ENCODE results near the gene MSRB3. TPM values are rescaled to one million over a fixed set of nuclear protein-coding genes. Genes with fewer than 3 reads are reported as not detected.
"Not testable (repeated sequence)": the region's sequence is repeated elsewhere in the genome, so short reads cannot be mapped to it uniquely, and the experiment has no call there.

Gene MSRB3
- total RNA-seq, 1 experiment from 2014 or later, result 45.4 TPM

- in situ Hi-C loops (cut with HindIII; ENCODE audit: low pct_unique_long_range_greater_than_20kb, low sequenced_read_pairs), result loop anchor here (25.0 kb wide), 1 partner anchor 798 kb away; no protein-coding TSS in a partner anchor
- peak; percentile 64 for DNase-seq (ENCODE audit: low read depth)
Observed at GRCh38 chr12:65313719-65314317, 35.3 kb downstream of the MSRB3 start.

GRCh38 chr12:65315238-65315637 lies 36.8 kb downstream of the MSRB3 start:
- not testable (repeated sequence) for DNase-seq (ENCODE audit: low read depth)
- in situ Hi-C loops (cut with HindIII; ENCODE audit: low pct_unique_long_range_greater_than_20kb, low sequenced_read_pairs), result loop anchor here (25.0 kb wide), 1 partner anchor 797 kb away; no protein-coding TSS in a partner anchor

- in situ Hi-C loops (cut with HindIII; ENCODE audit: low pct_unique_long_range_greater_than_20kb, low sequenced_read_pairs), result loop anchor here (25.0 kb wide), 1 partner anchor 794 kb away; no protein-coding TSS in a partner anchor
- DNase-seq (ENCODE audit: low read depth), result no peak
Observed at GRCh38 chr12:65318186-65318685, 39.8 kb downstream of the MSRB3 start.

- no peak for DNase-seq (ENCODE audit: low read depth)
- in situ Hi-C loops (cut with HindIII; ENCODE audit: low pct_unique_long_range_greater_than_20kb, low sequenced_read_pairs), result loop anchor here (25.0 kb wide), 1 partner anchor 793 kb away; no protein-coding TSS in a partner anchor
Observed at GRCh38 chr12:65319688-65320200, 41.3 kb downstream of the MSRB3 start.

- in situ Hi-C loops (cut with HindIII; ENCODE audit: low pct_unique_long_range_greater_than_20kb, low sequenced_read_pairs), result loop anchor here (25.0 kb wide), 1 partner anchor 789 kb away; no protein-coding TSS in a partner anchor
Observed at GRCh38 chr12:65323070-65323469, 44.6 kb downstream of the MSRB3 start.

GRCh38 chr12:65324056-65324455 lies 45.6 kb downstream of the MSRB3 start:
- DNase-seq (ENCODE audit: low read depth), result no peak
- in situ Hi-C loops (cut with HindIII; ENCODE audit: low pct_unique_long_range_greater_than_20kb, low sequenced_read_pairs), result loop anchor here (25.0 kb wide), 1 partner anchor 788 kb away; no protein-coding TSS in a partner anchor

More at GRCh38 chr12:65323070-65323469, 44.6 kb downstream of the MSRB3 start:
- DNase-seq (ENCODE audit: low read depth), result no peak

GRCh38 chr12:65324551-65324950 lies 46.1 kb downstream of the MSRB3 start:
- in situ Hi-C loops (cut with HindIII; ENCODE audit: low pct_unique_long_range_greater_than_20kb, low sequenced_read_pairs), result loop anchor here (25.0 kb wide), 1 partner anchor 788 kb away; no protein-coding TSS in a partner anchor
- no peak for DNase-seq (ENCODE audit: low read depth)

DNA sequence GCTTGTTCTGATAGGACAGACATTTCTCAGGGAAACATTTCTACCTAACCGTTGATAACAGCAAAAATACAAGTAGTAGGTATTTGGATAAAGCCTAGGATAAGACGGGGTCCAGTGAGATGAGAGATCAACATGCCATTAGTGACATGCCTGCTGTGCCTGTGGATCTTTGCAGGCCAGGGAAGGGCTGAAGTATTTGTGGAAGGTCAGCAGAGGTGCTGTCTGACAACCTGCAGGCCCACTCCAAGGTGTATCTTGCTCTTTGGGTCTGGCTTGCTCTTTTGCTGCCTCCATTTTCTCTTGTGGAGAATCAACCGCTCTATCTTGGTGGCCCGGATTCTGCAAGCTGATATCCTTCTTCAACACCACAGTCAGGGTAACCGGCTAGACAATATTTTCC lies 46.7 kb downstream of the MSRB3 start:
- DNase-seq (ENCODE audit: low read depth), result no peak
- in situ Hi-C loops (cut with HindIII; ENCODE audit: low pct_unique_long_range_greater_than_20kb, low sequenced_read_pairs), result no loop called here

- in situ Hi-C loops (cut with HindIII; ENCODE audit: low pct_unique_long_range_greater_than_20kb, low sequenced_read_pairs), result no loop called here
- no peak for DNase-seq (ENCODE audit: low read depth)
Observed at GRCh38 chr12:65326616-65327015, 48.1 kb downstream of the MSRB3 start.

- in situ Hi-C loops (cut with HindIII; ENCODE audit: low pct_unique_long_range_greater_than_20kb, low sequenced_read_pairs), result no loop called here
- no peak for DNase-seq (ENCODE audit: low read depth)
Observed at GRCh38 chr12:65327207-65328076, 49.0 kb downstream of the MSRB3 start.

- in situ Hi-C loops (cut with HindIII; ENCODE audit: low pct_unique_long_range_greater_than_20kb, low sequenced_read_pairs), result no loop called here
Observed at GRCh38 chr12:65329721-65330120, 51.2 kb downstream of the MSRB3 start.

GRCh38 chr12:65330331-65330730 lies 51.8 kb downstream of the MSRB3 start:
- no peak for DNase-seq (ENCODE audit: low read depth)
- in situ Hi-C loops (cut with HindIII; ENCODE audit: low pct_unique_long_range_greater_than_20kb, low sequenced_read_pairs), result no loop called here

More at GRCh38 chr12:65329721-65330120, 51.2 kb downstream of the MSRB3 start:
- DNase-seq (ENCODE audit: low read depth), result no peak

- in situ Hi-C loops (cut with HindIII; ENCODE audit: low pct_unique_long_range_greater_than_20kb, low sequenced_read_pairs), result no loop called here
Observed at GRCh38 chr12:65331456-65331855, 53.0 kb downstream of the MSRB3 start.

GRCh38 chr12:65333649-65334048 lies 55.2 kb downstream of the MSRB3 start:
- in situ Hi-C loops (cut with HindIII; ENCODE audit: low pct_unique_long_range_greater_than_20kb, low sequenced_read_pairs), result no loop called here
- DNase-seq (ENCODE audit: low read depth), result no peak

More at GRCh38 chr12:65331456-65331855, 53.0 kb downstream of the MSRB3 start:
- DNase-seq (ENCODE audit: low read depth), result no peak

GRCh38 chr12:65334521-65334920 lies 56.0 kb downstream of the MSRB3 start:
- in situ Hi-C loops (cut with HindIII; ENCODE audit: low pct_unique_long_range_greater_than_20kb, low sequenced_read_pairs), result no loop called here
- DNase-seq (ENCODE audit: low read depth), result no peak

GRCh38 chr12:65335021-65335714 lies 56.7 kb downstream of the MSRB3 start:
- DNase-seq (ENCODE audit: low read depth), result peak; percentile 46
- in situ Hi-C loops (cut with HindIII; ENCODE audit: low pct_unique_long_range_greater_than_20kb, low sequenced_read_pairs), result no loop called here

DNA sequence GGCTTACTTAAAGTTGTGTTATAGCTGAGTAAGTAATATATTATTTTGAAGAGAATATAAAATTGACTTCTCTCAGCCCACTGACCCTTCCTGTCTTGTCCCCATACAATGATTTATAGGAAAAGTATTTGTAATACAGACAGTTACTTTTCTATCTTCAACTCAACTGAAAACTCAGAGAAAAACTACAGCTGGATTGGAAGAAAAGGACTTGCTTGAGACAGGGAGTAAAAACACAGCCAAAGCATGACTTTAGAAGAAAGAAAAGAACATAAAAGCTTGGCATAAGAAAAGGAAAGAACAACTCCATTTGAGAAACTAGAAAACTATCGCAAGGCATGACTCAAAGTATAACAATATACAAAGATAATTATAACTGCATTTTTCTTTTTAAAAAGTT lies 57.5 kb downstream of the MSRB3 start:
- in situ Hi-C loops (cut with HindIII; ENCODE audit: low pct_unique_long_range_greater_than_20kb, low sequenced_read_pairs), result no loop called here
- DNase-seq (ENCODE audit: low read depth), result no peak

DNA sequence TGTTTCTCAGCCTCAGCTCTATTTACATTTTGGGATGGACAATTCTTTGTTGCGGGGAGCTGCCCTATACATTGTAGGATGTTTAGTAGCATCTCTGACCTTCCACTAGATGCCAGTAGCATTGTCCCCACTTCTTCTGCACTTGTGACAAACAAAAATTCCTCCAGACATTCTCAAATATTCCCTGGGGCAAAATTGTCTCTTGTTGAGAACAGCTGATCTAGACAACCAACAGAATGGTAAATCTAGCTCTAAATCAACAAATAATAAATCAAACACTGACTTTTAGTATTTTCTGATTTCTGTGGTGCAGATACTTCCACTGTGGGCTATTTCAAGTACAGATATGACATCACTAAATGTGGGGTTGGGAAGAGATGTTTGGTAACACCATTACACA lies 60.7 kb downstream of the MSRB3 start:
- in situ Hi-C loops (cut with HindIII; ENCODE audit: low pct_unique_long_range_greater_than_20kb, low sequenced_read_pairs), result no loop called here
- no peak for DNase-seq (ENCODE audit: low read depth)
